Kidney (tissue), 14 donors: ENCODE data around the gene HDHD5. TPM values are rescaled to one million over a fixed set of nuclear protein-coding genes. Genes with fewer than 3 reads are reported as not detected.

Source experiments
- DNase-seq, 5 donors: peaks; one replicate each; pipeline ENCODE4 v3.0.0-alpha.2; 2013 to 2020
- FAIRE-seq: peaks from 2 replicates; lab custom pipeline; 2012; peaks lifted over from hg19 to GRCh38; lab: Jason Lieb, UNC
- H3K27ac ChIP-seq, 2 donors: one replicate each; pipeline ENCODE4 v1.7.0; 2013; ENCODE audit warnings: low read depth in 2 of 2, low read length in 2 of 2, inconsistent platforms in 1 of 2
- H3K27me3 ChIP-seq: one replicate; pipeline ENCODE4 v1.7.1; 2013; ENCODE audit warnings: low read length, inconsistent platforms; ENCODE audit not compliant: control insufficient read depth, insufficient read depth
- H3K36me3 ChIP-seq, 3 donors: one replicate each; pipeline versions ENCODE4 v1.7.0 to v1.7.1; 2013; ENCODE audit warnings: low read length in 3 of 3, control low read depth in 1 of 3, inconsistent platforms in 1 of 3; ENCODE audit not compliant: insufficient read depth in 3 of 3, control insufficient read depth in 2 of 3
- H3K4me1 ChIP-seq, 3 donors: one replicate each; pipeline versions ENCODE4 v1.7.0 to v1.7.1; 2013; ENCODE audit warnings: low read length in 3 of 3, inconsistent platforms in 1 of 3, low read depth in 1 of 3; ENCODE audit not compliant: control insufficient read depth in 2 of 3, insufficient read depth in 2 of 3
- H3K4me3 ChIP-seq, 3 donors: one replicate each; pipeline versions ENCODE4 v1.7.0 to v1.8.1; 2013; ENCODE audit warnings: low read length in 3 of 3, control low read depth in 1 of 3, inconsistent platforms in 1 of 3
- H3K9ac ChIP-seq, 3 donors: one replicate each; pipeline versions ENCODE4 v1.7.0 to v1.7.1; 2013; ENCODE audit warnings: low read length in 3 of 3, control low read depth in 1 of 3, inconsistent platforms in 1 of 3
- H3K9me3 ChIP-seq, 3 donors: one replicate each; pipeline versions ENCODE4 v1.7.0 to v1.7.1; 2013; ENCODE audit warnings: low read length in 3 of 3, control low read depth in 1 of 3, inconsistent platforms in 1 of 3; ENCODE audit not compliant: control insufficient read depth in 2 of 3, insufficient read depth in 1 of 3
- intact Hi-C: fragments of 100-400 bp; cut with DNase I; formaldehyde crosslinking; loops from one replicate; pipeline ENCODE4 v1.11.1; 2022
- polyA plus RNA-seq: library from polyadenylated mRNA; stranded (reverse); fragments of 350-450 nt; fragmentation: Illumina TruSeq; extraction: RNeasy Lipid Tissue Mini Kit (QIAGEN cat#74804); gene quantifications from one replicate; pipeline ENCODE4 v1.2.3, GENCODE V29; 2014; ENCODE audit warnings: low read depth, low replicate concordance; ENCODE audit not compliant: insufficient read depth
- total RNA-seq: library from RNA; stranded (reverse); fragmentation: NEBNext Ultra II Directional; extraction: Animal tissue kit (Norgen Biotek cat#: 25700); gene quantifications from one replicate; pipeline ENCODE4 v1.2.1, GENCODE V29; 2021
- TF ChIP-seq, protein P1 (sequence below): IDR thresholded peaks from 3 replicates; pipeline ENCODE4 v1.5.1; 2012; ENCODE audit warnings: mild to moderate bottlenecking, moderate library complexity, borderline replicate concordance; ENCODE audit not compliant: insufficient read depth; ENCODE audit errors: extremely low read depth
- donor health status: control.
- donor health status: control.
- donor health status: control.
- donor health status: control.
- donor health status: control.
- donor health status: DM: yes; HTN: yes; CAD: no.
- donor health status: Normal renal cell carcinoma (clear cell type).

HDHD5 gene
- total and polyA plus RNA-seq, 2 donors from 2014 or later: 27.5 to 39.8 TPM

GRCh38 chr22:17119481-17120202 is 39.4 kb downstream of the HDHD5 start:
- intact Hi-C loops: no loop called here
- H3K27me3 ChIP-seq: no peaks in the 10 kb centered on the region
- DNase-seq: peak in 2 of 5 donors; percentile 13 to 71
- no peak overlapping the region for H3K9ac ChIP-seq
- peaks cover 0 to 5% (median 0%) of the 10 kb centered on the region in 3 donors for H3K4me1 ChIP-seq
- H3K36me3 ChIP-seq: no peaks in the 10 kb centered on the region
- no peaks in the 10 kb centered on the region for H3K9me3 ChIP-seq
- H3K27ac ChIP-seq: no peak overlapping the region
- TF ChIP-seq, protein P1, sequence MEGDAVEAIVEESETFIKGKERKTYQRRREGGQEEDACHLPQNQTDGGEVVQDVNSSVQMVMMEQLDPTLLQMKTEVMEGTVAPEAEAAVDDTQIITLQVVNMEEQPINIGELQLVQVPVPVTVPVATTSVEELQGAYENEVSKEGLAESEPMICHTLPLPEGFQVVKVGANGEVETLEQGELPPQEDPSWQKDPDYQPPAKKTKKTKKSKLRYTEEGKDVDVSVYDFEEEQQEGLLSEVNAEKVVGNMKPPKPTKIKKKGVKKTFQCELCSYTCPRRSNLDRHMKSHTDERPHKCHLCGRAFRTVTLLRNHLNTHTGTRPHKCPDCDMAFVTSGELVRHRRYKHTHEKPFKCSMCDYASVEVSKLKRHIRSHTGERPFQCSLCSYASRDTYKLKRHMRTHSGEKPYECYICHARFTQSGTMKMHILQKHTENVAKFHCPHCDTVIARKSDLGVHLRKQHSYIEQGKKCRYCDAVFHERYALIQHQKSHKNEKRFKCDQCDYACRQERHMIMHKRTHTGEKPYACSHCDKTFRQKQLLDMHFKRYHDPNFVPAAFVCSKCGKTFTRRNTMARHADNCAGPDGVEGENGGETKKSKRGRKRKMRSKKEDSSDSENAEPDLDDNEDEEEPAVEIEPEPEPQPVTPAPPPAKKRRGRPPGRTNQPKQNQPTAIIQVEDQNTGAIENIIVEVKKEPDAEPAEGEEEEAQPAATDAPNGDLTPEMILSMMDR: no peak
- H3K4me3 ChIP-seq: no peak overlapping the region
- FAIRE-seq: no peak

GRCh38 chr22:17118342-17118741 is 40.7 kb downstream of the HDHD5 start:
- Histone ChIP-seq H3K36me3 (no peaks in the 10 kb centered on the region), H3K4me1 (peaks cover 0 to 5% (median 0%) of the 10 kb centered on the region in 3 donors), H3K9me3 (no peaks in the 10 kb centered on the region), H3K27ac (no peak overlapping the region), H3K4me3 (no peak overlapping the region), H3K27me3 (no peaks in the 10 kb centered on the region), H3K9ac (no peak overlapping the region)
- FAIRE-seq (no peak), DNase-seq (no peak)
- TF ChIP-seq, protein P1: no peak
- intact Hi-C loops: no loop called here

DNA sequence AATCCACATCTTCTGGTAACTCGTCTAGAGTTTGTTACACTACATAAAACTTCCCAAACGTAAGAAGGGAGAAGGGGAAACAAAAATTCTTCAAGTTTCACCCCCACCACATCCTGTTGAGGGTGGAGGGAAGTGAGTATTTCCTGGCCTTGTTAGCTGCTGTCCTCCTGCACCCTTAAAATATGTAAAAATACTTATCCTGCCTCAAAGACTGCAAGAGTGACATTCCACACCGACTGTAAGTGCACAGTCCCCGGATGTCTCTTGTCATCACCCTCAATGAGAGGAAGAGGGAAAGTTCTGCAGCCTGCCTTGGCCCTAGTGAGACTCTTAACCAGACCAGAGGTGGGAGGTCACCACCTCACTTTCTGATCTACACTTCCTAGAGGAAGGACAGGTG is 41.2 kb downstream of the HDHD5 start:
- H3K27ac ChIP-seq: no peak overlapping the region
- H3K9ac ChIP-seq: no peak overlapping the region
- no peak for FAIRE-seq
- TF ChIP-seq, protein P1: no peak
- H3K4me1 ChIP-seq: peaks cover 0 to 5% (median 0%) of the 10 kb centered on the region in 3 donors
- H3K36me3 ChIP-seq: no peaks in the 10 kb centered on the region
- intact Hi-C loops: no loop called here
- no peaks in the 10 kb centered on the region for H3K9me3 ChIP-seq
- no peaks in the 10 kb centered on the region for H3K27me3 ChIP-seq
- H3K4me3 ChIP-seq: no peak overlapping the region
- no peak for DNase-seq
